GM12878 (cell line): Measurements from ENCODE around the gene CCDC170. TPM values are rescaled to one million over a fixed set of nuclear protein-coding genes. Genes with fewer than 3 reads are reported as not detected.

ENCODE experiments used
- ATAC-seq: fragments of 200-7000 bp; cut with Tn5 transposase; 3 replicates; pipeline ENCODE4 v1.9.1; 2020; ENCODE audit warnings: mild to moderate bottlenecking, moderate library complexity
- BruUV-seq: library from RNA; stranded (reverse); fragments of 400-500 nt; replicated peaks from 2 replicates; lab custom pipeline; 2021; lab: Mats Ljungman, UMichigan
- CTCF ChIA-PET: fragments of 300-600 bp; sonication (Branson Sonifier 250); formaldehyde crosslinking; extraction: SDS; loops from one replicate; lab custom pipeline; 2021; ENCODE audit warnings: inconsistent platforms; lab: Yijun Ruan, JAX
- POLR2A ChIA-PET: fragments of 350-600 bp; formaldehyde crosslinking; extraction: SDS; loops from one replicate; lab custom pipeline; 2021; ENCODE audit warnings: inconsistent platforms; lab: Charles Lee
- RAD21 ChIA-PET: fragments of 300-600 bp; sonication (Branson Sonifier 250); formaldehyde crosslinking; loops from one replicate; lab custom pipeline; 2023; ENCODE audit warnings: antibody characterized with exemption; ENCODE audit not compliant: unreplicated experiment; lab: Charles Lee
- SMC1A ChIA-PET: fragments of 300-600 bp; sonication (Branson Sonifier 250); formaldehyde crosslinking; loops from one replicate; lab custom pipeline; 2023; ENCODE audit not compliant: unreplicated experiment, uncharacterized antibody; lab: Charles Lee
- DNase-seq: peaks from one replicate; pipeline ENCODE4 v3.0.0-alpha.2; 2011; ENCODE audit warnings: low read depth, low spot score
- FAIRE-seq: peaks from 3 replicates; lab custom pipeline; 2011; peaks lifted over from hg19 to GRCh38; lab: Jason Lieb, UNC
- H2AFZ ChIP-seq: 2 replicates; pipeline ENCODE4 v1.6.0; 2011; ENCODE audit warnings: low read depth, low read length, control low read depth; ENCODE audit not compliant: control insufficient read depth
- H3K27ac ChIP-seq: 2 replicates; pipeline ENCODE4 v1.5.1; 2011; ENCODE audit warnings: control low read depth; ENCODE audit not compliant: control insufficient read depth, insufficient read depth
- H3K27me3 ChIP-seq, 2 experiments: replicated peaks in 1 of 2; 2 replicates each; pipeline versions ENCODE4 v1.6.0 to v1.6.1; 2011; ENCODE audit warnings: low read length in 1 of 2; ENCODE audit not compliant: control insufficient read depth in 2 of 2, insufficient read depth in 2 of 2
- H3K36me3 ChIP-seq, 2 experiments: 2 replicates each; pipeline ENCODE4 v1.5.1; 2011; ENCODE audit warnings: low read length in 1 of 2; ENCODE audit not compliant: control insufficient read depth in 2 of 2, insufficient read depth in 2 of 2
- H3K4me1 ChIP-seq: 2 replicates; pipeline ENCODE4 v1.6.1; 2011; ENCODE audit warnings: mild to moderate bottlenecking, low read length, moderate library complexity, mixed read lengths; ENCODE audit not compliant: control insufficient read depth, insufficient read depth
- H3K4me2 ChIP-seq: 2 replicates; pipeline ENCODE4 v1.6.0; 2011; ENCODE audit warnings: control low read depth; ENCODE audit not compliant: control insufficient read depth, insufficient read depth
- H3K4me3 ChIP-seq: fragments of 200-600 bp; sonication (generic); 2 replicates; pipeline ENCODE4 v1.5.1; 2016
- H3K79me2 ChIP-seq: 2 replicates; pipeline ENCODE4 v1.6.0; 2011; ENCODE audit warnings: low read length; ENCODE audit not compliant: control insufficient read depth, insufficient read depth
- H3K9ac ChIP-seq: 2 replicates; pipeline ENCODE4 v1.8.0; 2011; ENCODE audit warnings: low read length, control low read depth, mixed read lengths; ENCODE audit not compliant: control insufficient read depth, insufficient read depth
- H3K9me3 ChIP-seq: replicated peaks from 3 replicates; pipeline ENCODE4 v1.5.1; 2011; ENCODE audit warnings: mild to moderate bottlenecking, low read length; ENCODE audit not compliant: control insufficient read depth, insufficient read depth
- H4K20me1 ChIP-seq: 2 replicates; pipeline ENCODE4 v1.6.0; 2011; ENCODE audit not compliant: control insufficient read depth, insufficient read depth
- BHLHE40 ChIP-seq, 2 experiments: fragments of 450-650 bp in 1 of 2; IDR thresholded peaks; 2 replicates each; pipeline ENCODE4 v1.6.1; 2011 to 2017; ENCODE audit warnings: low read depth in 2 of 2, borderline replicate concordance in 1 of 2, improper control_type of control experiment in 1 of 2, low read length in 1 of 2, mild to moderate bottlenecking in 1 of 2
- GABPA ChIP-seq: IDR thresholded peaks from 2 replicates; pipeline ENCODE4 v1.6.1; 2014; ENCODE audit warnings: antibody characterized with exemption, low read depth, mild to moderate bottlenecking, inconsistent platforms
- KLF5 ChIP-seq: fragments of 450-650 bp; IDR thresholded peaks from 2 replicates; pipeline ENCODE4 v1.6.1; 2014; ENCODE audit warnings: mild to moderate bottlenecking; ENCODE audit not compliant: partially characterized antibody
- MTA3 ChIP-seq: IDR thresholded peaks from 2 replicates; pipeline ENCODE4 v1.6.1; 2012; ENCODE audit warnings: low read length, inconsistent platforms, borderline replicate concordance
- MYC ChIP-seq: IDR thresholded peaks from 2 replicates; pipeline ENCODE4 v1.6.1; 2011; ENCODE audit warnings: mild to moderate bottlenecking, low read length, moderate library complexity, inconsistent platforms; ENCODE audit not compliant: insufficient read depth, insufficient replicate concordance, insufficient read length, severe bottlenecking
- SIN3A ChIP-seq: IDR thresholded peaks from 2 replicates; pipeline ENCODE4 v1.6.1; 2012; ENCODE audit warnings: low read depth, low read length, improper control_type of control experiment
- SMAD1 ChIP-seq: fragments of 450-650 bp; IDR thresholded peaks from 2 replicates; pipeline ENCODE4 v1.6.1; 2018; ENCODE audit warnings: mild to moderate bottlenecking, low read depth; ENCODE audit not compliant: partially characterized antibody
- SMAD5 ChIP-seq: IDR thresholded peaks from 2 replicates; pipeline ENCODE4 v1.6.1; 2016; ENCODE audit warnings: antibody characterized with exemption, low read depth
- SPI1 ChIP-seq: IDR thresholded peaks from 2 replicates; pipeline ENCODE4 v1.6.1; 2011; ENCODE audit warnings: low read depth, mild to moderate bottlenecking, low read length, moderate library complexity, borderline replicate concordance; ENCODE audit not compliant: insufficient read depth
- TARDBP ChIP-seq: IDR thresholded peaks from 2 replicates; pipeline ENCODE4 v1.6.1; 2016; ENCODE audit warnings: borderline replicate concordance
- TCF12 ChIP-seq: IDR thresholded peaks from 2 replicates; pipeline ENCODE4 v1.6.1; 2011; ENCODE audit warnings: low read depth, mild to moderate bottlenecking, low read length
- TCF3 ChIP-seq: IDR thresholded peaks from 2 replicates; pipeline ENCODE4 v1.6.1; 2012; ENCODE audit warnings: low read depth, mild to moderate bottlenecking, low read length, borderline replicate concordance; ENCODE audit not compliant: insufficient read depth
- TCF7 ChIP-seq: IDR thresholded peaks from 2 replicates; pipeline ENCODE4 v1.6.1; 2014; ENCODE audit warnings: antibody characterized with exemption, borderline replicate concordance
- ZZZ3 ChIP-seq: IDR thresholded peaks from 2 replicates; pipeline ENCODE4 v1.6.1; 2011; ENCODE audit warnings: low read depth; ENCODE audit not compliant: control insufficient read depth, insufficient read length
- WGBS: methylation state at CpG from one replicate; pipeline ENCODE4 v1.1.6; 2016; ENCODE audit warnings: low lambda C conversion rate; ENCODE audit not compliant: insufficient replicate concordance, insufficient coverage; ENCODE audit errors: missing lambda C conversion rate; 5-methylcytosine and 5-hydroxymethylcytosine counted together
- in situ Hi-C: fragments of 300-500 bp; cut with MboI; formaldehyde crosslinking; loops from 9 replicates; pipeline ENCODE4 v1.14.3; 2018; ENCODE audit warnings: mixed read lengths
- intact Hi-C: fragments of 100-400 bp; cut with micrococcal nuclease; formaldehyde crosslinking; loops from one replicate; pipeline ENCODE4 v1.14.2; 2022; ENCODE audit not compliant: unreplicated experiment
- polyA plus RNA-seq, 11 experiments: library from polyadenylated mRNA; depleted of rRNA in 4 of 11; unstranded in 6 of 11; stranded (reverse) in 5 of 11; fragments of >200 nt; fragmentation: Nextera tagmentation in 4 of 11; fragmentation: Illumina TruSeq in 1 of 11; extraction: Ambion mirVana in 4 of 11; extraction: Trizol in 1 of 11; gene quantifications; 1 replicate in 1 of 11; 2 replicates in 10 of 11; pipeline versions ENCODE4 v1.2.1 to v1.2.3, GENCODE V29; 2011 to 2016; ENCODE audit warnings: inconsistent platforms in 2 of 11, missing spikeins in 2 of 11, low read depth in 1 of 11
- total RNA-seq, 4 experiments: library from RNA; depleted of rRNA in 3 of 4; stranded (reverse); fragments of >200 nt in 3 of 4; fragmentation: Illumina TruSeq in 1 of 4; extraction: Trizol in 1 of 4; gene quantifications; 2 replicates each; pipeline versions ENCODE4 v1.2.1 to v1.2.3, GENCODE V29; 2013 to 2021
- TF ChIP-seq, protein P1 (sequence below): fragments of 450-650 bp; formaldehyde crosslinking; IDR thresholded peaks from 2 replicates; pipeline ENCODE4 v1.4.0; 2020; ENCODE audit warnings: mild to moderate bottlenecking, moderate library complexity

Gene CCDC170
- total and polyA plus RNA-seq, 10 of the 15 experiments (the other 5 are each of a cell fraction or from before 2014, with no cell fraction given): not detected

DNA sequence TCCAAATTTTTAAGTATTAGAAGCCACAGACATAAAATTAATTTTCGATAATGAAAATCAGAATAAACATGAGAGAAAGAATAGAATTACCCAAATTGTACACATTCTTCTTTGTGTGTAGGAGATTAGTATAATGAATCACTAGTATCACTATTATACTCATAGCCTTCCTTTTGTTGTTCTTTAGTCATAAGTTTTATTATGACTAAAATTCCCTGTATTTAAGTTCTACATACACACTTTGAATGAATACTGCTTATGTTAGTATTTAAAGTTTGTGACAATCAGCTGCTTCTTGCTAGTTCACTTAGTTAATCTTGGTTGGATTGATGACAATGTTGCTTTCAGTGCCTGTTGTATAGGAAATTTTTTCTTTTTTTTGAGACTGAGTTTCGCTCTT is 72.7 kb downstream of the CCDC170 start (continued):
- TF ChIP-seq SMAD5 (no peak), SIN3A (no peak)
- TF ChIP-seq, all 136 proteins: peak for 0

DNA sequence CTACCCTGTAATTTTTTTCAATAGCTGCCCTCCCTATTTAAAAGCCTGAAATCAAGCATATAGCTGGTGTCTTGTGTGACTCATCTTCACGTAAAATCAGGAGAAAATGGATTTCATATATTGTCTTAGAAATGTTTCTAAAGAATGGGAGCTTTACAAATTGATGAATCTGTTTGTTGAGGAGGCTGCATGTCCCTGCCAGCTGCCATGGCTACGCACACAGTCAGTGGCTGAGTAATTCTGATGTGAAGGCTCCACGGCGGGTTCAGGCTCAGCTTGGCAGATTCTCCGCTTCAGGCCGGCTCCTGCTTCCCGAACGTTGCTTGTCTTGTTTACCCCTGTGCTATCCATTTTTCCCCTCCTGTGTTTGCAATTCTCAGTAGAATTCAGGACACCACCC is 82.8 kb downstream of the CCDC170 start:
- H3K36me3 ChIP-seq: no peaks in the 10 kb centered on the region
- 67% methylated on average over 8 of the region's 8 CpGs for WGBS
- CTCF ChIA-PET: interaction anchor here (0.8 kb wide), 1 partner anchor 134 kb away, joined by 3 read pairs; no protein-coding TSS in a partner anchor
- intact Hi-C loops: no loop called here
- no peaks in the 10 kb centered on the region for H3K9me3 ChIP-seq
- TF ChIP-seq TARDBP: no peak
- TF ChIP-seq SPI1: no peak
- no peak for TF ChIP-seq MYC
- no peak for TF ChIP-seq MTA3
- TF ChIP-seq KLF5: no peak
- no peak for TF ChIP-seq ZZZ3
- TF ChIP-seq, protein P1, sequence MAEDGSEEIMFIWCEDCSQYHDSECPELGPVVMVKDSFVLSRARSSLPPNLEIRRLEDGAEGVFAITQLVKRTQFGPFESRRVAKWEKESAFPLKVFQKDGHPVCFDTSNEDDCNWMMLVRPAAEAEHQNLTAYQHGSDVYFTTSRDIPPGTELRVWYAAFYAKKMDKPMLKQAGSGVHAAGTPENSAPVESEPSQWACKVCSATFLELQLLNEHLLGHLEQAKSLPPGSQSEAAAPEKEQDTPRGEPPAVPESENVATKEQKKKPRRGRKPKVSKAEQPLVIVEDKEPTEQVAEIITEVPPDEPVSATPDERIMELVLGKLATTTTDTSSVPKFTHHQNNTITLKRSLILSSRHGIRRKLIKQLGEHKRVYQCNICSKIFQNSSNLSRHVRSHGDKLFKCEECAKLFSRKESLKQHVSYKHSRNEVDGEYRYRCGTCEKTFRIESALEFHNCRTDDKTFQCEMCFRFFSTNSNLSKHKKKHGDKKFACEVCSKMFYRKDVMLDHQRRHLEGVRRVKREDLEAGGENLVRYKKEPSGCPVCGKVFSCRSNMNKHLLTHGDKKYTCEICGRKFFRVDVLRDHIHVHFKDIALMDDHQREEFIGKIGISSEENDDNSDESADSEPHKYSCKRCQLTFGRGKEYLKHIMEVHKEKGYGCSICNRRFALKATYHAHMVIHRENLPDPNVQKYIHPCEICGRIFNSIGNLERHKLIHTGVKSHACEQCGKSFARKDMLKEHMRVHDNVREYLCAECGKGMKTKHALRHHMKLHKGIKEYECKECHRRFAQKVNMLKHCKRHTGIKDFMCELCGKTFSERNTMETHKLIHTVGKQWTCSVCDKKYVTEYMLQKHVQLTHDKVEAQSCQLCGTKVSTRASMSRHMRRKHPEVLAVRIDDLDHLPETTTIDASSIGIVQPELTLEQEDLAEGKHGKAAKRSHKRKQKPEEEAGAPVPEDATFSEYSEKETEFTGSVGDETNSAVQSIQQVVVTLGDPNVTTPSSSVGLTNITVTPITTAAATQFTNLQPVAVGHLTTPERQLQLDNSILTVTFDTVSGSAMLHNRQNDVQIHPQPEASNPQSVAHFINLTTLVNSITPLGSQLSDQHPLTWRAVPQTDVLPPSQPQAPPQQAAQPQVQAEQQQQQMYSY (CRISPR knock-in tag): no peak
- no peak for TF ChIP-seq TCF12
- TF ChIP-seq GABPA: no peak
- no peak for TF ChIP-seq TCF3
- TF ChIP-seq SMAD1: no peak
- TF ChIP-seq BHLHE40 (IDR thresholded peaks at IDR 0.05; ENCODE audit: borderline replicate concordance in 1 of 2, low read depth in 2 of 2, low read length in 1 of 2): no peak
- no peak for TF ChIP-seq TCF7
- no peaks in the 10 kb centered on the region for H3K79me2 ChIP-seq
- no peaks in the 10 kb centered on the region for H3K4me1 ChIP-seq
- H4K20me1 ChIP-seq: no peaks in the 10 kb centered on the region
- H2AFZ ChIP-seq: no peak overlapping the region
- ATAC-seq (no peak), FAIRE-seq (no peak), DNase-seq (no peak)
- H3K4me2 ChIP-seq: no peak overlapping the region
- H3K27ac ChIP-seq: no peak overlapping the region
- SMC1A ChIA-PET: interaction anchor here (0.6 kb wide), 1 partner anchor 272 kb away, joined by 3 read pairs; no protein-coding TSS in a partner anchor
- H3K9ac ChIP-seq: no peak overlapping the region
- no TSS peak for BruUV-seq
- POLR2A ChIA-PET: no interaction called here
- RAD21 ChIA-PET: no interaction called here
- no peaks in the 10 kb centered on the region for H3K27me3 ChIP-seq
- in situ Hi-C loops: no loop called here
- no peak overlapping the region for H3K4me3 ChIP-seq
